Stomach (tissue), 19 donors: Measurements from ENCODE around the gene HSCB. TPM values are rescaled to one million over a fixed set of nuclear protein-coding genes. Genes with fewer than 3 reads are reported as not detected.
"Not testable (repeated sequence)": the region's sequence is repeated elsewhere in the genome, so short reads cannot be mapped to it uniquely, and the experiment has no call there.

Source experiments
- DNase-seq, 2 donors: peaks; one replicate each; pipeline versions ENCODE4 v3.0.0 to v3.0.0-alpha.2; 2013 to 2019
- H3K27ac ChIP-seq, 5 donors: fragments of 200-600 bp in 4 of 5; sonication (generic) in 4 of 5; one replicate each; pipeline ENCODE4 v1.5.1; 2013 to 2019; ENCODE audit warnings: mild to moderate bottlenecking in 1 of 5, moderate library complexity in 1 of 5
- H3K27me3 ChIP-seq, 3 donors: fragments of 200-600 bp; sonication (generic); one replicate each; pipeline ENCODE4 v1.5.1; 2017 to 2019; ENCODE audit warnings: mixed run types in 1 of 3
- H3K36me3 ChIP-seq, 4 donors: fragments of 200-600 bp; sonication (generic); 1 replicate in 3 of 4; 2 replicates in 1 of 4; pipeline ENCODE4 v1.5.1; 2016 to 2019
- H3K4me1 ChIP-seq, 4 donors: fragments of 200-600 bp; sonication (generic); one replicate each; pipeline ENCODE4 v1.5.1; 2016 to 2019
- H3K4me3 ChIP-seq, 4 donors: fragments of 200-600 bp; sonication (generic) in 3 of 4; one replicate each; pipeline ENCODE4 v1.5.1; 2016 to 2019; ENCODE audit warnings: mild to moderate bottlenecking in 1 of 4
- H3K9me3 ChIP-seq, 4 donors: fragments of 200-600 bp; sonication (generic); one replicate each; pipeline ENCODE4 v1.5.1; 2016 to 2019
- EP300 ChIP-seq: sonication (generic); formaldehyde crosslinking; IDR thresholded peaks from one replicate; pipeline ENCODE4 v1.6.1; 2017; ENCODE audit warnings: antibody characterized with exemption
- POLR2A ChIP-seq, 4 donors: fragments of 450-650 bp; IDR thresholded peaks; one replicate each; pipeline ENCODE4 v1.6.1; 2016; ENCODE audit warnings: antibody characterized with exemption in 4 of 4, control low read depth in 2 of 4, mild to moderate bottlenecking in 1 of 4, moderate library complexity in 1 of 4
- POLR2AphosphoS5 ChIP-seq, 3 donors: sonication (generic); formaldehyde crosslinking; IDR thresholded peaks; one replicate each; pipeline ENCODE4 v1.6.1; 2016; ENCODE audit warnings: antibody characterized with exemption in 3 of 3
- WGBS, 5 donors: extraction: QIAGEN DNeasy Blood & Tissue Kit in 3 of 5; methylation state at CpG; one replicate each; pipeline versions ENCODE4 v1.1.5 to v1.1.7; 2013 to 2018; 5-methylcytosine and 5-hydroxymethylcytosine counted together
- intact Hi-C: fragments of 100-400 bp; cut with DNase I; formaldehyde crosslinking; loops from one replicate; pipeline ENCODE4 v1.15.1; 2023; ENCODE audit warnings: low total_unique reads
- long read RNA-seq, 10 donors: transcript quantifications; one replicate each; lab custom pipeline, GENCODE V29; 2026
- polyA plus RNA-seq, 3 donors: library from polyadenylated mRNA; stranded (reverse); fragments of 200-250 nt; gene quantifications; one replicate each; pipeline ENCODE4 v1.2.3, GENCODE V29; 2013
- total RNA-seq, 5 donors: library from RNA; depleted of rRNA; stranded (reverse); fragments of >200 nt; gene quantifications; one replicate each; pipeline versions ENCODE4 v1.1.0 to v1.2.3, GENCODE V29; 2014 to 2016
- TF ChIP-seq, protein P1 (sequence below), 7 experiments: fragments of 450-650 bp in 4 of 7; fragments of 200-600 bp in 3 of 7; sonication (generic) in 3 of 7; IDR thresholded peaks; one replicate each; pipeline ENCODE4 v1.5.1; 2016 to 2019; ENCODE audit warnings: antibody characterized with exemption in 7 of 7, control low read depth in 2 of 7, mild to moderate bottlenecking in 1 of 7
- donor health status: healthy with polysubstance abuse.
- donor health status: Bipolar disorder and iron deficiency.
- donor health status: healthy.

Gene HSCB
- total RNA-seq (10 to 100 TPM in 2 of 5 donors, 1 to 10 TPM in 2, not detected in 1; 4.0 to 30.1 (median 10.2) TPM), polyA plus RNA-seq (10 to 100 TPM; 26.0 to 39.7 (median 31.4) TPM)
- long read RNA-seq, donor 1, partial matches to known transcripts, result 0 of 2 reads
- long read RNA-seq, donor 1, other reads (novel, unspliced or antisense), result 0 of 2 reads
- long read RNA-seq, donor 2, partial matches to known transcripts, result 0 of 3 reads
- long read RNA-seq, donor 2, other reads (novel, unspliced or antisense), result 0 of 3 reads
- long read RNA-seq, donor 3, partial matches to known transcripts, result 0 of 4 reads
- long read RNA-seq, donor 3, other reads (novel, unspliced or antisense), result 0 of 4 reads
- long read RNA-seq, donor 4, partial matches to known transcripts, result 0 of 1 reads
- long read RNA-seq, donor 4, other reads (novel, unspliced or antisense), result 0 of 1 reads
- long read RNA-seq, donor 5, partial matches to known transcripts, result 0 of 3 reads
- long read RNA-seq, donor 5, other reads (novel, unspliced or antisense), result 0 of 3 reads
- long read RNA-seq, donor 6, transcript HSCB-201 (6 exons, 1,114 nt), result major isoform, 7 of 11 reads
- long read RNA-seq, donor 6, partial matches to known transcripts, result 0 of 11 reads
- long read RNA-seq, donor 6, other reads (novel, unspliced or antisense), result 0 of 11 reads
- long read RNA-seq, donor 7, partial matches to known transcripts, result 0 of 6 reads
- long read RNA-seq, donor 7, other reads (novel, unspliced or antisense), result 0 of 6 reads
- long read RNA-seq, donor 8, partial matches to known transcripts, result 0 of 4 reads
- long read RNA-seq, donor 8, other reads (novel, unspliced or antisense), result 0 of 4 reads
- long read RNA-seq, donor 9, partial matches to known transcripts, result 0 of 4 reads
- long read RNA-seq, donor 9, other reads (novel, unspliced or antisense), result 0 of 4 reads
- long read RNA-seq, donor 10, partial matches to known transcripts, result 0 of 1 reads
- long read RNA-seq, donor 10, other reads (novel, unspliced or antisense), result 0 of 1 reads

- intact Hi-C loops, result no loop called here
- Histone ChIP-seq H3K9me3 (no peaks in the 10 kb centered on the region), H3K4me3 (peak within 1 kb of the TSS; percentile 90 to 99 (median 94)), H3K4me1 (peaks cover 5 to 38% (median 27%) of the 10 kb centered on the region in 4 donors), H3K36me3 (peaks cover 30 to 36% (median 34%) of the 10 kb centered on the region in 4 donors), H3K27me3 (no peaks in the 10 kb centered on the region), H3K27ac (peak within 1 kb of the TSS; percentile 95 to 100 (median 99))
- 0 to 1% (median 0%) methylated on average over 22 to 54 of the region's 54 CpGs for WGBS, 5 donors
- peak; percentile 98 to 99 for DNase-seq
- TF ChIP-seq, protein P1, sequence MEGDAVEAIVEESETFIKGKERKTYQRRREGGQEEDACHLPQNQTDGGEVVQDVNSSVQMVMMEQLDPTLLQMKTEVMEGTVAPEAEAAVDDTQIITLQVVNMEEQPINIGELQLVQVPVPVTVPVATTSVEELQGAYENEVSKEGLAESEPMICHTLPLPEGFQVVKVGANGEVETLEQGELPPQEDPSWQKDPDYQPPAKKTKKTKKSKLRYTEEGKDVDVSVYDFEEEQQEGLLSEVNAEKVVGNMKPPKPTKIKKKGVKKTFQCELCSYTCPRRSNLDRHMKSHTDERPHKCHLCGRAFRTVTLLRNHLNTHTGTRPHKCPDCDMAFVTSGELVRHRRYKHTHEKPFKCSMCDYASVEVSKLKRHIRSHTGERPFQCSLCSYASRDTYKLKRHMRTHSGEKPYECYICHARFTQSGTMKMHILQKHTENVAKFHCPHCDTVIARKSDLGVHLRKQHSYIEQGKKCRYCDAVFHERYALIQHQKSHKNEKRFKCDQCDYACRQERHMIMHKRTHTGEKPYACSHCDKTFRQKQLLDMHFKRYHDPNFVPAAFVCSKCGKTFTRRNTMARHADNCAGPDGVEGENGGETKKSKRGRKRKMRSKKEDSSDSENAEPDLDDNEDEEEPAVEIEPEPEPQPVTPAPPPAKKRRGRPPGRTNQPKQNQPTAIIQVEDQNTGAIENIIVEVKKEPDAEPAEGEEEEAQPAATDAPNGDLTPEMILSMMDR (IDR thresholded peaks at IDR 0.05), result no peak
- TF ChIP-seq EP300 (no peak), POLR2AphosphoS5 (IDR thresholded peaks at IDR 0.05) (peak; percentile 23 to 73 (median 59)), POLR2A (IDR thresholded peaks at IDR 0.05) (peak in 2 of 4 donors; percentile 70 to 76)
These were observed at the start of gene HSCB, which contains the start of gene CHEK2 for GRCh38 chr22:28741785-28742561. Gene HSCB (plus strand): TSS chr22:28742039. CDS start chr22:28742096, 57 bp downstream. Gene CHEK2 (minus strand): TSS chr22:28741820. CDS start chr22:28734721, 7,099 bp downstream.

- H3K9me3 ChIP-seq, DNase-seq, H3K27me3 ChIP-seq, H3K4me1 ChIP-seq, H3K4me3 ChIP-seq, H3K27ac ChIP-seq, intact Hi-C loops: not testable (repeated sequence)
- peaks cover 0 to 12% (median 4%) of the 10 kb centered on the region in 4 donors for H3K36me3 ChIP-seq
- 94 to 97% (median 95%) methylated on average over 6 of the region's 6 CpGs for WGBS, 5 donors
These were observed 48.6 kb upstream of the HSCB start for GRCh38 chr22:28693041-28693760.

GRCh38 chr22:28702891-28703290 lies 38.9 kb upstream of the HSCB start:
- Histone ChIP-seq H3K4me1 (no peaks in the 10 kb centered on the region), H3K9me3 (no peaks in the 10 kb centered on the region), H3K27ac (no peak overlapping the region), H3K4me3 (no peak overlapping the region), H3K27me3 (no peaks in the 10 kb centered on the region), H3K36me3 (peaks cover 0 to 4% (median under 1%) of the 10 kb centered on the region in 4 donors)
- intact Hi-C loops, result no loop called here
- 91 to 97% (median 93%) methylated on average over 2 of the region's 2 CpGs for WGBS, 5 donors
- DNase-seq, result no peak
- TF ChIP-seq, protein P1 (IDR thresholded peaks at IDR 0.05), result no peak
- no peak for TF ChIP-seq POLR2AphosphoS5 (IDR thresholded peaks at IDR 0.05)
- no peak for TF ChIP-seq EP300
- TF ChIP-seq POLR2A (IDR thresholded peaks at IDR 0.05), result no peak

GRCh38 chr22:28703436-28703835 lies 38.4 kb upstream of the HSCB start:
- TF ChIP-seq EP300, result no peak
- TF ChIP-seq POLR2A (IDR thresholded peaks at IDR 0.05), result no peak
- intact Hi-C loops, result no loop called here
- peaks cover 0 to 6% (median 2%) of the 10 kb centered on the region in 4 donors for H3K36me3 ChIP-seq
- H3K4me3 ChIP-seq, result no peak overlapping the region
- H3K27ac ChIP-seq, result no peak overlapping the region
- H3K9me3 ChIP-seq, result no peaks in the 10 kb centered on the region
- no peak for DNase-seq
- no peaks in the 10 kb centered on the region for H3K27me3 ChIP-seq
- H3K4me1 ChIP-seq, result no peaks in the 10 kb centered on the region
